H9 (cell line): Measurements from ENCODE around the gene CPAMD8. TPM values are rescaled to one million over a fixed set of nuclear protein-coding genes. Genes with fewer than 3 reads are reported as not detected.

Experiments
- DNase-seq: peaks from one replicate; pipeline ENCODE4 v3.0.0-alpha.2; 2017
- H2AFZ ChIP-seq: one replicate; pipeline ENCODE4 v1.6.1; 2013; ENCODE audit warnings: mild to moderate bottlenecking, low read length, control low read depth, moderate library complexity
- H2AK5ac ChIP-seq: 2 replicates; pipeline ENCODE4 v1.6.1; 2013; ENCODE audit warnings: low read length, control low read depth, mixed read lengths; ENCODE audit not compliant: insufficient read length
- H2BK120ac ChIP-seq: one replicate; pipeline ENCODE4 v1.6.1; 2013; ENCODE audit warnings: low read depth, mild to moderate bottlenecking, low read length, control low read depth, inconsistent platforms; ENCODE audit not compliant: poor library complexity, severe bottlenecking
- H2BK12ac ChIP-seq: 2 replicates; pipeline ENCODE4 v1.6.1; 2013; ENCODE audit warnings: low read length, control low read depth, mixed read lengths, low read depth; ENCODE audit not compliant: insufficient read length
- H2BK15ac ChIP-seq: 2 replicates; pipeline ENCODE4 v1.6.1; 2013; ENCODE audit warnings: low read depth, low read length, control low read depth
- H2BK20ac ChIP-seq: one replicate; pipeline ENCODE4 v1.6.1; 2013; ENCODE audit warnings: low read depth, mild to moderate bottlenecking, low read length, control low read depth, inconsistent platforms; ENCODE audit not compliant: poor library complexity, severe bottlenecking
- H2BK5ac ChIP-seq: 2 replicates; pipeline ENCODE4 v1.6.1; 2013; ENCODE audit warnings: low read length, control low read depth, mixed read lengths; ENCODE audit not compliant: insufficient read length
- H3K14ac ChIP-seq: 2 replicates; pipeline ENCODE4 v1.6.1; 2013; ENCODE audit warnings: low read length, control low read depth; ENCODE audit not compliant: insufficient read depth
- H3K18ac ChIP-seq: 2 replicates; pipeline ENCODE4 v1.6.1; 2013; ENCODE audit warnings: low read depth, mild to moderate bottlenecking, mixed read lengths, low read length, control low read depth; ENCODE audit not compliant: insufficient read length
- H3K23ac ChIP-seq: 2 replicates; pipeline ENCODE4 v1.6.1; 2013; ENCODE audit warnings: low read length, control low read depth, mixed read lengths, low read depth; ENCODE audit not compliant: insufficient read length
- H3K23me2 ChIP-seq: 2 replicates; pipeline ENCODE4 v1.6.1; 2013; ENCODE audit warnings: low read depth, mild to moderate bottlenecking, mixed read lengths, low read length, control low read depth; ENCODE audit not compliant: insufficient read length, poor library complexity, severe bottlenecking
- H3K27ac ChIP-seq: 2 replicates; pipeline ENCODE4 v1.5.1; 2013; ENCODE audit warnings: low read length, control low read depth, mixed read lengths, low read depth; ENCODE audit not compliant: insufficient read length
- H3K27me3 ChIP-seq: 2 replicates; pipeline ENCODE4 v1.6.1; 2013; ENCODE audit warnings: low read length, control low read depth, inconsistent platforms; ENCODE audit not compliant: insufficient read depth
- H3K4ac ChIP-seq: 2 replicates; pipeline ENCODE4 v1.6.1; 2013; ENCODE audit warnings: low read depth, mild to moderate bottlenecking, control low read depth, inconsistent platforms, low read length, moderate library complexity
- H3K4me1 ChIP-seq: 2 replicates; pipeline ENCODE4 v1.6.1; 2013; ENCODE audit warnings: low read length, control low read depth, inconsistent platforms; ENCODE audit not compliant: insufficient read depth
- H3K4me2 ChIP-seq: 2 replicates; pipeline ENCODE4 v1.6.1; 2013; ENCODE audit warnings: low read length, control low read depth, mixed read lengths; ENCODE audit not compliant: insufficient read length, insufficient read depth
- H3K56ac ChIP-seq: 2 replicates; pipeline ENCODE4 v1.6.1; 2013; ENCODE audit warnings: low read depth, mild to moderate bottlenecking, mixed read lengths, low read length, control low read depth; ENCODE audit not compliant: insufficient read length
- H3K79me1 ChIP-seq: 2 replicates; pipeline ENCODE4 v1.6.1; 2013; ENCODE audit warnings: low read depth, mild to moderate bottlenecking, moderate library complexity, low read length, control low read depth, inconsistent platforms; ENCODE audit not compliant: insufficient read depth, poor library complexity, severe bottlenecking
- H3K79me2 ChIP-seq: 2 replicates; pipeline ENCODE4 v1.6.1; 2013; ENCODE audit warnings: low read length, control low read depth, inconsistent platforms; ENCODE audit not compliant: insufficient read depth
- H3K9ac ChIP-seq: 2 replicates; pipeline ENCODE4 v1.6.1; 2013; ENCODE audit warnings: low read length, control low read depth, mixed read lengths; ENCODE audit not compliant: insufficient read length; ENCODE audit errors: extremely low read depth
- H3K9me3 ChIP-seq: one replicate; pipeline ENCODE4 v1.6.1; 2013; ENCODE audit warnings: low read depth, low read length, inconsistent platforms; ENCODE audit not compliant: control insufficient read depth
- H3T11ph ChIP-seq: one replicate; pipeline ENCODE4 v1.6.1; 2013; ENCODE audit warnings: mild to moderate bottlenecking, low read length, control low read depth, inconsistent platforms
- H4K20me1 ChIP-seq: one replicate; pipeline ENCODE4 v1.6.1; 2013; ENCODE audit not compliant: control insufficient read depth, insufficient read length, insufficient read depth
- H4K5ac ChIP-seq: 2 replicates; pipeline ENCODE4 v1.6.1; 2013; ENCODE audit warnings: low read depth, mild to moderate bottlenecking, mixed read lengths, low read length, control low read depth; ENCODE audit not compliant: insufficient read length
- H4K8ac ChIP-seq: replicated peaks from 2 replicates; pipeline ENCODE4 v1.6.1; 2013; ENCODE audit warnings: low read length, control low read depth, mixed read lengths, low read depth; ENCODE audit not compliant: insufficient read length
- H4K91ac ChIP-seq: 2 replicates; pipeline ENCODE4 v1.6.1; 2013; ENCODE audit warnings: low read depth, mild to moderate bottlenecking, moderate library complexity, mixed read lengths, low read length, control low read depth; ENCODE audit not compliant: insufficient read length
- H3K27ac Mint-ChIP-seq, 3 experiments: 2 replicates in 2 of 3; 3 replicates in 1 of 3; pipeline ENCODE4 v1.8.0; 2020 to 2021; ENCODE audit warnings: mixed read lengths in 3 of 3, mild to moderate bottlenecking in 1 of 3, moderate library complexity in 1 of 3
- H3K27me3 Mint-ChIP-seq: 2 replicates; pipeline ENCODE4 v1.8.0; 2021; ENCODE audit warnings: low read depth, mild to moderate bottlenecking, moderate library complexity, mixed read lengths
- H3K36me3 Mint-ChIP-seq, 3 experiments: 2 replicates in 2 of 3; 3 replicates in 1 of 3; pipeline ENCODE4 v1.8.0; 2020 to 2021; ENCODE audit warnings: low read depth in 3 of 3, mixed read lengths in 3 of 3; ENCODE audit not compliant: insufficient read depth in 1 of 3
- H3K4me1 Mint-ChIP-seq, 2 experiments: 2 replicates each; pipeline ENCODE4 v1.8.0; 2020; ENCODE audit warnings: mixed read lengths in 2 of 2
- H3K4me3 Mint-ChIP-seq, 2 experiments: 2 replicates in 1 of 2; 3 replicates in 1 of 2; pipeline ENCODE4 v1.8.0; 2020 to 2021; ENCODE audit warnings: mild to moderate bottlenecking in 2 of 2, mixed read lengths in 2 of 2, moderate library complexity in 1 of 2
- H3K9me3 Mint-ChIP-seq, 2 experiments: 2 replicates in 1 of 2; 3 replicates in 1 of 2; pipeline ENCODE4 v1.8.0; 2020; ENCODE audit warnings: mild to moderate bottlenecking in 2 of 2, mixed read lengths in 2 of 2, moderate library complexity in 1 of 2
- WGBS: extraction: QIAGEN DNeasy Blood & Tissue Kit; methylation state at CpG from one replicate; pipeline ENCODE4 v1.1.7; 2013; ENCODE audit warnings: missing lambda C conversion rate, low lambda C conversion rate, mixed read lengths; ENCODE audit not compliant: insufficient read length; ENCODE audit errors: extremely low coverage; 5-methylcytosine and 5-hydroxymethylcytosine counted together
- total RNA-seq: library from RNA; stranded (reverse); gene quantifications from 2 replicates; pipeline ENCODE4 v1.2.1, GENCODE V29; 2021
- TF ChIP-seq, protein P1 (sequence below): fragments of 200-600 bp; sonication (generic); conservative IDR thresholded peaks from 3 replicates; pipeline ENCODE4 v1.8.0; 2021; ENCODE audit warnings: antibody characterized with exemption, mild to moderate bottlenecking

CPAMD8 gene
- total RNA-seq, 1 experiment from 2014 or later: 12.0 TPM

DNA sequence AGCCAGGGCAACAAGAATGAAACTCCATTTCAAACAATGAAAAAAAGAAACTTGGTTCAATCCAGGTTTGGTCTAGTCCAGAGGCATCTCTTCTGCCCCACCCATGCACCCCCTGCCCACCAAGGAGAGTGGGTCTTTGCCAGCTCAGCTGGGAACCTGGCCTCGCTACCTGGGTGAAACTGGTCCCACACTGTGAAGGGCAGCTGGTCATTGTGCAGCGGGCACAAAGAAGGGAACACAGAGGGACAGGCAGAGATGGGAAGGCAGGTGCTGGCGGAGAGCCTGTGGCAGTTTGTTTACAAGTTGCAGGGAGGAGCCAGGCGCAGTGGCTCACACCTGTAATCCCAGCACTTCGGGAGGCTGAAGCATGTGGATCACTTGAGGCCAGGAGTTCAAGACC lies 50.2 kb downstream of the CPAMD8 start:
- H3K14ac ChIP-seq: no peak overlapping the region; the same call in 1 of the 2 replicates
- H3K4ac ChIP-seq: no peak overlapping the region
- H3K9me3 ChIP-seq: no peaks in the 10 kb centered on the region
- no peak overlapping the region for H4K91ac ChIP-seq
- no peak overlapping the region for H2AK5ac ChIP-seq
- H3K4me1 Mint-ChIP-seq: no peaks in the 10 kb centered on the region
- H3K23ac ChIP-seq: no peak overlapping the region
- peaks cover 5 to 9% of the 10 kb centered on the region in 2 experiments; a peak in 3 of 5 replicates for H3K9me3 Mint-ChIP-seq
- H4K20me1 ChIP-seq: no peaks in the 10 kb centered on the region
- H2BK120ac ChIP-seq: no peak overlapping the region
- no peak overlapping the region for H3K27ac Mint-ChIP-seq
- H3K27me3 Mint-ChIP-seq: no peaks in the 10 kb centered on the region
- no peak overlapping the region for H3K4me3 Mint-ChIP-seq
- no peak overlapping the region for H2BK20ac ChIP-seq
- no peaks in the 10 kb centered on the region for H3K79me2 ChIP-seq
- H2BK12ac ChIP-seq: no peak overlapping the region
- H3K36me3 Mint-ChIP-seq: peaks cover 0 to 9% (median 4%) of the 10 kb centered on the region in 3 experiments; a peak in 4 of 7 replicates
- no peaks in the 10 kb centered on the region for H3K4me1 ChIP-seq
- no peak overlapping the region for H3K18ac ChIP-seq
- no CpG with 5 or more reads among the region's 5 CpGs for WGBS
- H2BK5ac ChIP-seq: no peak overlapping the region
- H4K5ac ChIP-seq: no peak overlapping the region
- no peak for DNase-seq
- H2AFZ ChIP-seq: no peak overlapping the region
- H3K56ac ChIP-seq: no peak overlapping the region
- H3K23me2 ChIP-seq: no peaks in the 10 kb centered on the region
- no peak overlapping the region for H2BK15ac ChIP-seq
- H3K9ac ChIP-seq: no peak overlapping the region
- no peak overlapping the region for H3K4me2 ChIP-seq
- TF ChIP-seq, protein P1, sequence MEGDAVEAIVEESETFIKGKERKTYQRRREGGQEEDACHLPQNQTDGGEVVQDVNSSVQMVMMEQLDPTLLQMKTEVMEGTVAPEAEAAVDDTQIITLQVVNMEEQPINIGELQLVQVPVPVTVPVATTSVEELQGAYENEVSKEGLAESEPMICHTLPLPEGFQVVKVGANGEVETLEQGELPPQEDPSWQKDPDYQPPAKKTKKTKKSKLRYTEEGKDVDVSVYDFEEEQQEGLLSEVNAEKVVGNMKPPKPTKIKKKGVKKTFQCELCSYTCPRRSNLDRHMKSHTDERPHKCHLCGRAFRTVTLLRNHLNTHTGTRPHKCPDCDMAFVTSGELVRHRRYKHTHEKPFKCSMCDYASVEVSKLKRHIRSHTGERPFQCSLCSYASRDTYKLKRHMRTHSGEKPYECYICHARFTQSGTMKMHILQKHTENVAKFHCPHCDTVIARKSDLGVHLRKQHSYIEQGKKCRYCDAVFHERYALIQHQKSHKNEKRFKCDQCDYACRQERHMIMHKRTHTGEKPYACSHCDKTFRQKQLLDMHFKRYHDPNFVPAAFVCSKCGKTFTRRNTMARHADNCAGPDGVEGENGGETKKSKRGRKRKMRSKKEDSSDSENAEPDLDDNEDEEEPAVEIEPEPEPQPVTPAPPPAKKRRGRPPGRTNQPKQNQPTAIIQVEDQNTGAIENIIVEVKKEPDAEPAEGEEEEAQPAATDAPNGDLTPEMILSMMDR: no peak
- H4K8ac ChIP-seq: no peak overlapping the region
- no peaks in the 10 kb centered on the region for H3K79me1 ChIP-seq
- no peak overlapping the region for H3T11ph ChIP-seq
- H3K27ac ChIP-seq: no peak overlapping the region
- no peaks in the 10 kb centered on the region for H3K27me3 ChIP-seq
